ENCODE results near the gene SLC7A1. TPM values are rescaled to one million over a fixed set of nuclear protein-coding genes. Genes with fewer than 3 reads are reported as not detected.

The SLC7A1 gene
- total RNA-seq, 1 donor from 2014 or later = 111 TPM

GRCh38 chr13:29564818-29565217 is 30.7 kb downstream of the SLC7A1 start:
- intact Hi-C loops (cut with micrococcal nuclease) = no loop called here
- Mint-ChIP-seq H3K27ac (no peak overlapping the region), H3K27me3 (ENCODE audit: low read depth) (no peaks in the 10 kb centered on the region), H3K9me3 (no peaks in the 10 kb centered on the region), H3K36me3 (ENCODE audit: low read depth) (peaks cover 3% of the 10 kb centered on the region), H3K4me1 (ENCODE audit: low read depth) (peaks cover 21% of the 10 kb centered on the region), H3K4me3 (ENCODE audit: low read depth) (no peak overlapping the region)
- DNase-seq (ENCODE audit: low spot score) = no peak

- H3K4me1 Mint-ChIP-seq (ENCODE audit: low read depth) = peaks cover 21% of the 10 kb centered on the region
- no peaks in the 10 kb centered on the region for H3K9me3 Mint-ChIP-seq
Measured at GRCh38 chr13:29564373-29564772, 31.1 kb downstream of the SLC7A1 start.

GRCh38 chr13:29563941-29564340 is 31.5 kb downstream of the SLC7A1 start:
- no peaks in the 10 kb centered on the region for H3K27me3 Mint-ChIP-seq (ENCODE audit: low read depth)
- intact Hi-C loops (cut with micrococcal nuclease) = no loop called here
- no peak for DNase-seq (ENCODE audit: low spot score)
- peaks cover 21% of the 10 kb centered on the region for H3K4me1 Mint-ChIP-seq (ENCODE audit: low read depth)
- H3K36me3 Mint-ChIP-seq (ENCODE audit: low read depth) = peaks cover 3% of the 10 kb centered on the region
- H3K27ac Mint-ChIP-seq = no peak overlapping the region
- H3K4me3 Mint-ChIP-seq (ENCODE audit: low read depth) = no peak overlapping the region
- H3K9me3 Mint-ChIP-seq = no peaks in the 10 kb centered on the region

More at GRCh38 chr13:29564373-29564772, 31.1 kb downstream of the SLC7A1 start:
- intact Hi-C loops (cut with micrococcal nuclease) = no loop called here
- Mint-ChIP-seq H3K27me3 (ENCODE audit: low read depth) (no peaks in the 10 kb centered on the region), H3K36me3 (ENCODE audit: low read depth) (peaks cover 3% of the 10 kb centered on the region), H3K27ac (no peak overlapping the region), H3K4me3 (ENCODE audit: low read depth) (no peak overlapping the region)
- no peak for DNase-seq (ENCODE audit: low spot score)

GRCh38 chr13:29562786-29563438 is 32.6 kb downstream of the SLC7A1 start:
- intact Hi-C loops (cut with micrococcal nuclease) = no loop called here
- peaks cover 16% of the 10 kb centered on the region for H3K4me1 Mint-ChIP-seq (ENCODE audit: low read depth)
- no peak for DNase-seq (ENCODE audit: low spot score)
- H3K27me3 Mint-ChIP-seq (ENCODE audit: low read depth) = no peaks in the 10 kb centered on the region
- no peak overlapping the region for H3K27ac Mint-ChIP-seq
- no peaks in the 10 kb centered on the region for H3K9me3 Mint-ChIP-seq
- H3K36me3 Mint-ChIP-seq (ENCODE audit: low read depth) = peaks cover 3% of the 10 kb centered on the region
- no peak overlapping the region for H3K4me3 Mint-ChIP-seq (ENCODE audit: low read depth)

- Mint-ChIP-seq H3K27me3 (ENCODE audit: low read depth) (no peaks in the 10 kb centered on the region), H3K4me1 (ENCODE audit: low read depth) (peaks cover 22% of the 10 kb centered on the region), H3K27ac (no peak overlapping the region), H3K36me3 (ENCODE audit: low read depth) (peaks cover 8% of the 10 kb centered on the region), H3K4me3 (ENCODE audit: low read depth) (no peak overlapping the region), H3K9me3 (no peaks in the 10 kb centered on the region)
- intact Hi-C loops (cut with micrococcal nuclease) = no loop called here
- DNase-seq (ENCODE audit: low spot score) = no peak
Measured at GRCh38 chr13:29561918-29562317, 33.6 kb downstream of the SLC7A1 start.

GRCh38 chr13:29556742-29557141 is 38.7 kb downstream of the SLC7A1 start:
- Mint-ChIP-seq H3K27ac (no peak overlapping the region), H3K27me3 (ENCODE audit: low read depth) (no peaks in the 10 kb centered on the region), H3K4me1 (ENCODE audit: low read depth) (peaks cover 9% of the 10 kb centered on the region), H3K36me3 (ENCODE audit: low read depth) (peaks cover 34% of the 10 kb centered on the region), H3K9me3 (no peaks in the 10 kb centered on the region), H3K4me3 (ENCODE audit: low read depth) (no peak overlapping the region)
- intact Hi-C loops (cut with micrococcal nuclease) = no loop called here
- no peak for DNase-seq (ENCODE audit: low spot score)

- no peak for DNase-seq (ENCODE audit: low spot score)
- peaks cover 4% of the 10 kb centered on the region for H3K4me1 Mint-ChIP-seq (ENCODE audit: low read depth)
- intact Hi-C loops (cut with micrococcal nuclease) = no loop called here
- H3K27ac Mint-ChIP-seq = peak overlapping the region; percentile 38
- H3K9me3 Mint-ChIP-seq = no peaks in the 10 kb centered on the region
- no peak overlapping the region for H3K4me3 Mint-ChIP-seq (ENCODE audit: low read depth)
- H3K27me3 Mint-ChIP-seq (ENCODE audit: low read depth) = no peaks in the 10 kb centered on the region
- peaks cover 70% of the 10 kb centered on the region for H3K36me3 Mint-ChIP-seq (ENCODE audit: low read depth)
Measured at GRCh38 chr13:29551214-29551613, 44.3 kb downstream of the SLC7A1 start.

DNA sequence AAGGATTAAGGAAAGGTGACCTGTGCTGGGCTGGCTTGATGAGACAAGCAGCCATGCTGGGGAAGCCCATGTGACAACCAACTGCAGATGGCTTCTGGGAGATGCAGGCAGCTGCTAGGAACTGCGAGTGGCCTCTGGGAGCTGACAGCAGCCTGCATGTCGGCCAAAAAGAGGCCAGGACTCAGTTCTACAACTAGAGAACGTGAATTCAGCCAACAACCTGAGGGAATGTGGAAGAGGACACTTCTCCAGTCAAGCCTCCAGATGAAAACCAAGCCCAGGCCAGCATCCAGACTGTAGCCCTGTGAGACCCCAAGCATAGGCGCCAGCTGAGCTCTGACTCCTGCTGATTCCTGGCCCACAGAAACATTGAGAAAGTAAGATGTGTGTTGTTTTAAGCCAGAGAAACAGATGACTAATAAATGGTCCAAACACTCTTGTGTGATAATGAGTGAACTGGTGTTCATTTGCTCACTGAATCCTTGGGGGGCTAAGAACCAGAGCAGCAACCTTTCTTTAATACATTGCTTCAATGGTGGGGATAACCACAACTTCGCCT is 45.0 kb downstream of the SLC7A1 start:
- no peak overlapping the region for H3K27ac Mint-ChIP-seq

GRCh38 chr13:29548722-29549121 is 46.8 kb downstream of the SLC7A1 start:
- Mint-ChIP-seq H3K27ac (no peak overlapping the region), H3K27me3 (ENCODE audit: low read depth) (no peaks in the 10 kb centered on the region), H3K4me3 (ENCODE audit: low read depth) (no peak overlapping the region), H3K36me3 (ENCODE audit: low read depth) (peaks cover 72% of the 10 kb centered on the region), H3K4me1 (ENCODE audit: low read depth) (peaks cover 10% of the 10 kb centered on the region), H3K9me3 (no peaks in the 10 kb centered on the region)
- intact Hi-C loops (cut with micrococcal nuclease) = no loop called here
- no peak for DNase-seq (ENCODE audit: low spot score)

More for the DNA sequence above, 45.0 kb downstream of the SLC7A1 start:
- Mint-ChIP-seq H3K4me1 (ENCODE audit: low read depth) (peaks cover 4% of the 10 kb centered on the region), H3K27me3 (ENCODE audit: low read depth) (no peaks in the 10 kb centered on the region), H3K36me3 (ENCODE audit: low read depth) (peaks cover 73% of the 10 kb centered on the region), H3K9me3 (no peaks in the 10 kb centered on the region), H3K4me3 (ENCODE audit: low read depth) (no peak overlapping the region)
- no peak for DNase-seq (ENCODE audit: low spot score)
- intact Hi-C loops (cut with micrococcal nuclease) = no loop called here

DNA sequence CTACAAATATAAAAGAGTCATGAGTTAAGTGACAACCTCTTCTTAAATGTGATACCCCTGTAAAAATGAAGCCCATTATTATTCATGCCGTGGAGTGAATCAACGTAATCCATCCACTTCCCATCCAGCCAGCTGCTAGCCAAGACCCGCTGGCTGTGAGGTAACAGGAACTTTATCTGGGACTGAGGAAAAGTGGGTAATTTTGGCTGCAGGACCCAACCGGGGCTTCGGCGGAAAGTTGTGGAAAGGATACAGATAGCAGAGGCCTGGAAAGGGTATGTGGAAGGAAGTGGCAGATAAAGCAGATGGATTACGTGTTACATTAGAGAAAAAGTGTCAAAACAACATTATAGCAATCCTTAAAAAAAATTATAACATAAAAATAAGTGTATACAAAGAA is 48.3 kb downstream of the SLC7A1 start:
- intact Hi-C loops (cut with micrococcal nuclease) = no loop called here
- no peak for DNase-seq (ENCODE audit: low spot score)
- Mint-ChIP-seq H3K36me3 (ENCODE audit: low read depth) (peaks cover 68% of the 10 kb centered on the region), H3K4me1 (ENCODE audit: low read depth) (peaks cover 23% of the 10 kb centered on the region), H3K9me3 (no peaks in the 10 kb centered on the region), H3K27ac (no peak overlapping the region), H3K27me3 (ENCODE audit: low read depth) (no peaks in the 10 kb centered on the region), H3K4me3 (ENCODE audit: low read depth) (no peak overlapping the region)

DNA sequence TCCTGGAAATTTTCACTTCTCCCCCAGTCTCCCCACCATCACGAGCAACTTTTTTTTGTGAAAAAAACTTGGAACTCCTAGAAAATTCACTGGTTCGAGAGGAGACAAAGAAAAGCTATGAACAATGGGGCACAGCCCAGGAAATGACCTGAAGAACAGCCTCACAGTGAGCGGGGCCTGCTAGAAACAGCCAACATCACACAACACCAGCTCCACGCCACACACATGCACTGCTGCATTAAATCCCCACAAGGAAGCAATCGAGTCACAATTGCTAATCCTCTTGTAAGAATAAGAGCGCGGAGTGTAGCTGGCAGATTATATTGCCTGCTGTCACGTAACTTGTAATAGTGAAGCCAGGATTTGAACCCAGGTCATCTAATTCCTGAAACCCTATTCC is 48.8 kb downstream of the SLC7A1 start:
- H3K4me1 Mint-ChIP-seq (ENCODE audit: low read depth) = peaks cover 23% of the 10 kb centered on the region
- H3K27me3 Mint-ChIP-seq (ENCODE audit: low read depth) = no peaks in the 10 kb centered on the region
- H3K27ac Mint-ChIP-seq = no peak overlapping the region
- intact Hi-C loops (cut with micrococcal nuclease) = no loop called here
- H3K4me3 Mint-ChIP-seq (ENCODE audit: low read depth) = no peak overlapping the region
- peaks cover 63% of the 10 kb centered on the region for H3K36me3 Mint-ChIP-seq (ENCODE audit: low read depth)
- no peak for DNase-seq (ENCODE audit: low spot score)
- H3K9me3 Mint-ChIP-seq = no peaks in the 10 kb centered on the region

DNA sequence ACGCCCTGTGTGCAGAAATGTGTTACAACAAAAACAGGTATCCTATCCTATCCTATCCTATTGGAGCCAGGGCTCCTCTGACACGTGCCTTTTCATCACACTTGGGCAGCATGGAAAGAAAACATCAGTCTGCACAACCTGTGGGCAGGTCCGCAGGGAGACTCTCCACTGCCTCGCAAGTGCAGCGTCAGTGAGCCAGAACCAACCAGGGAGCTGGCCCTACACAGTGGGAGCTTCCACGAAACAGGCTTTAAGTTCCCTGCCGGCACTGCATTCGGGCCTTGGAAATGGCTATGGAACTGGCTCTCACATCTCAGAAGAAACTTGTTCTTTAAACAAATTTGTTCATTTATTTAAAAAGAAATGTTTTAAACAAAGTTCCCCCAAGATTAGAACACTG is 49.5 kb downstream of the SLC7A1 start:
- peaks cover 59% of the 10 kb centered on the region for H3K36me3 Mint-ChIP-seq (ENCODE audit: low read depth)
- no peak for DNase-seq (ENCODE audit: low spot score)
- H3K4me3 Mint-ChIP-seq (ENCODE audit: low read depth) = no peak overlapping the region
- intact Hi-C loops (cut with micrococcal nuclease) = no loop called here
- peaks cover 29% of the 10 kb centered on the region for H3K4me1 Mint-ChIP-seq (ENCODE audit: low read depth)
- H3K27me3 Mint-ChIP-seq (ENCODE audit: low read depth) = no peaks in the 10 kb centered on the region
- H3K27ac Mint-ChIP-seq = no peak overlapping the region
- H3K9me3 Mint-ChIP-seq = no peaks in the 10 kb centered on the region

GRCh38 chr13:29543230-29544215 is 52.0 kb downstream of the SLC7A1 start:
- H3K9me3 Mint-ChIP-seq = no peaks in the 10 kb centered on the region
- H3K36me3 Mint-ChIP-seq (ENCODE audit: low read depth) = peaks cover 51% of the 10 kb centered on the region
- no peaks in the 10 kb centered on the region for H3K27me3 Mint-ChIP-seq (ENCODE audit: low read depth)
- no peak for DNase-seq (ENCODE audit: low spot score)
- intact Hi-C loops (cut with micrococcal nuclease) = loop anchor here (2.0 kb wide), 1 partner anchor 51 kb away; the partner anchor contains the start of gene SLC7A1
- peak overlapping the region; percentile 89 for H3K27ac Mint-ChIP-seq
- peaks cover 35% of the 10 kb centered on the region for H3K4me1 Mint-ChIP-seq (ENCODE audit: low read depth)
- no peak overlapping the region for H3K4me3 Mint-ChIP-seq (ENCODE audit: low read depth)
